Cerebellar nuclear complex (tissue), 1 donor: Measurements from ENCODE around the gene TMEM178B.

Experiments used
- DNase-seq, 2 experiments: peaks; one replicate each; lab custom pipeline; 2025; lab: John Stamatoyannopoulos, UW

TMEM178B gene

GRCh38 chr7:141225916-141226618, 152.2 kb downstream of the TMEM178B start:
- DNase-seq: no peak

GRCh38 chr7:141227454-141227853, 153.6 kb downstream of the TMEM178B start:
- DNase-seq: no peak

- no peak for DNase-seq
Observed at GRCh38 chr7:141228482-141228881, 154.6 kb downstream of the TMEM178B start.

GRCh38 chr7:141231018-141231792, 157.3 kb downstream of the TMEM178B start:
- no peak for DNase-seq

- DNase-seq: no peak
Observed at GRCh38 chr7:141232286-141233051, 158.6 kb downstream of the TMEM178B start.

- DNase-seq: no peak
Observed at GRCh38 chr7:141234335-141235105, 160.7 kb downstream of the TMEM178B start.

- no peak for DNase-seq
Observed at GRCh38 chr7:141235656-141236055, 161.8 kb downstream of the TMEM178B start.

GRCh38 chr7:141238596-141239243, 164.9 kb downstream of the TMEM178B start:
- no peak for DNase-seq

GRCh38 chr7:141239661-141240060, 165.8 kb downstream of the TMEM178B start:
- DNase-seq: no peak

- DNase-seq: no peak
Observed at GRCh38 chr7:141242568-141242967, 168.7 kb downstream of the TMEM178B start.

- DNase-seq: no peak
Observed at GRCh38 chr7:141243368-141243767, 169.5 kb downstream of the TMEM178B start.

GRCh38 chr7:141244435-141244834, 170.6 kb downstream of the TMEM178B start:
- no peak for DNase-seq

- DNase-seq: no peak
Observed at GRCh38 chr7:141246426-141246825, 172.6 kb downstream of the TMEM178B start.

GRCh38 chr7:141251180-141251579, 177.3 kb downstream of the TMEM178B start:
- DNase-seq: no peak

- no peak for DNase-seq
Observed at GRCh38 chr7:141251957-141252356, 178.1 kb downstream of the TMEM178B start.

GRCh38 chr7:141257597-141257996, 183.7 kb downstream of the TMEM178B start:
- DNase-seq: no peak

- no peak for DNase-seq
Observed at GRCh38 chr7:141258559-141258958, 184.7 kb downstream of the TMEM178B start.

- peak in 1 of 2 experiments; percentile 3 for DNase-seq
Observed at GRCh38 chr7:141262101-141263090, 188.5 kb downstream of the TMEM178B start.

GRCh38 chr7:141263508-141263907, 189.6 kb downstream of the TMEM178B start:
- DNase-seq: no peak

- DNase-seq: no peak
Observed at GRCh38 chr7:141263983-141264382, 190.1 kb downstream of the TMEM178B start.
